ENCODE measurements around the gene ALX3.
"Not testable (repeated sequence)": the region's sequence is repeated elsewhere in the genome, so short reads cannot be mapped to it uniquely, and the experiment has no call there.

The ALX3 gene

GRCh38 chr1:110088739-110089316 is 18.4 kb upstream of the ALX3 start:
- no peak for DNase-seq (ENCODE audit: low read depth)

GRCh38 chr1:110087812-110088738 is 17.6 kb upstream of the ALX3 start:
- DNase-seq (ENCODE audit: low read depth) = peak; percentile 74

GRCh38 chr1:110086961-110087360 is 16.5 kb upstream of the ALX3 start:
- no peak for DNase-seq (ENCODE audit: low read depth)

- DNase-seq (ENCODE audit: low read depth) = no peak
These were observed 15.2 kb upstream of the ALX3 start for GRCh38 chr1:110085671-110086070.

DNA sequence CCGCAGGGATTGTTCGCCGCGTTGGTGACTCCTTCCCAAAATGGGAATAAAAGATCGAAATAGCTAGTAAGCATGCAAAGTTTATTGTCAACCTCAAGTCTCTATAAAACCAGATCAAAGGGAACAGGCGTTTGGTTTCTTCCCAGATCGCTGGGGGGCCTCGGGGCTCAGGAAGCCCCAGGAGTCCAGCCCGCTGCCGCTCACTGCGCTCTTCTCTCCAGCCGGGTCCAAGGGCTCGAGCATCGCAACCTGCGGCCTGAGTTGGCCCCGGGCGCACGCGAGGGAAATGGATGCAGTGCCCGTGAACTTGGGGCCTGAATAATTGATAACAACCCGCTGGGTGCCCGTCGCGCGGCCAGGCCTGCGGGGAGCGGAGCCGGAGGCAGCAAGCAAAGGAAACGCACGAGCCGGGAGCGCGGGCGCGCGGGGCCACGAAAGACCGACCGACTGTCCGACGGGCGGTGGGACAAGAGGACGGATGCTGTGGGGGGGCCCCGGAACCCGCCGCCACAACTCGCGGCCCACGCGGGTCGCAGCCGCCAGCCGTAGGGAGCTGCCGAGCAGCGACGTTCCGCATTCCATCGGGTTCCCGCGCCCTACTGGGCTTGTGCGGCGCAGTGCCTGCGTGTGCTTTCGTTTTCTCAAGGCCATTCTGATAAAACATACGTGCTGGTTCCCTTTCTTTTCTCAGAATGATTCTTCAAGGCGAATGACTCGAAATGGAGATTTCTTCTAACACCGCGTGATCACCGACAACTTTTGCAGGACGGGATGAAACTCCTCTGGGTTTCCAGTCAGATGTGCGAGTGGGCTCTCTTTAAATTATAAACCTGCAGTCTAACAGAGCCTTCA is 14.0 kb upstream of the ALX3 start:
- peak; percentile 45 for DNase-seq (ENCODE audit: low read depth)

DNA sequence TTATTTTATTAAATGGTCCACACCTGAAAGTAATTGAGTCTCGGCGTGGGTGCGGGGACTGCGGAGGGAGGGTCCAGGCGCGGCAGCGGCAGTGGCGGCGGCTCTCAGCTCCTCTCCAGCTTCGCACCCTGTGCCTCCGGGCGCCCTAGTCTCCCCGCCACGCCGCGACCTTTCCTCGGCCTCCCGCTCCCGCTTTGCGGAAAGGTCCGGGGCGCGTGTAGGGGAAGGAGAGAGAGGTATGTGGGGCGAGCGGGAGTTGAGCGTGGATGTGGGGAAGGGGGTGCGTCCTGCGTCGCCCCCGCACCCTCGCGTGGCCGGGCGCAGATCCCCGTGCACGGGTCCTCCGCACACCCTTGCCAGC is 13.4 kb upstream of the ALX3 start:
- no peak for DNase-seq (ENCODE audit: low read depth)

DNA sequence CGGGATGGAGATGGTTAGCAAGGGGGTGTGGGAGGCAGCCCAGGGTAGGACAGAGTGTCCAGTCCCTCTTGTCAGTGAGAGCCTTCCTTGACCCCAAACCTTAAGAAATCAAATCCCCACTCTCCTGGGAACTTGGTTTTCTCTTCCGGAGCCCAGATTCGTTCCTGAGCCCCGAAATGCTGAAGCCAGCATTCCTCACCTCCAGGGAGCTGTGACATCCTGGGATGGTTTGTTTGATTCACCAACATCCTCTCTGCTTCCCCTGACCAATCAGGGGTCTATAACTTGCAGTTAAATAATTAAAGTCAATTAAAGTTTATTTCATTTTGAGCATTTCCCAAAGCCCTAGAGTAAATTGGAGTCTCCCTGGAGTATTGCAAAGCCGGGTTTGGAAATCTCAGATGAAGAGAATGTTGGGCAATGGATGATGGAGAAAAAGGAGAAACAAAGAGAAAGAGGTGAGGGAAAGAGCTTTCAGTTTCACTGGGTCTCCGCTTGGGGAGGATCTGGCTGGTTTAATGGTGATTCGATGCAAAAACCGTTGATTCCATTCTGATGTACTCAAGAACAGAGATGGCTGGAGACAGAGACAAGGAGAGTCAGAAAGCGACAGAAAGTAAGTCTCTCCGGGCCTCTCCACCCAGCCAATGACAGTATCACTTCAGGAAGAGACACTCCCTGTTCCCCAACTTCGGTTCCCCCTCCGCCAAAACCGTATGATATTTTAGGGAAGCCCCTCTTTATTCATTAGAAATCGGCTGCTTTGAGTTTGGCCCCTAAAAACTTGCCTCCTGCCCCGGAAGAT is 12.8 kb upstream of the ALX3 start:
- DNase-seq (ENCODE audit: low read depth) = no peak

DNA sequence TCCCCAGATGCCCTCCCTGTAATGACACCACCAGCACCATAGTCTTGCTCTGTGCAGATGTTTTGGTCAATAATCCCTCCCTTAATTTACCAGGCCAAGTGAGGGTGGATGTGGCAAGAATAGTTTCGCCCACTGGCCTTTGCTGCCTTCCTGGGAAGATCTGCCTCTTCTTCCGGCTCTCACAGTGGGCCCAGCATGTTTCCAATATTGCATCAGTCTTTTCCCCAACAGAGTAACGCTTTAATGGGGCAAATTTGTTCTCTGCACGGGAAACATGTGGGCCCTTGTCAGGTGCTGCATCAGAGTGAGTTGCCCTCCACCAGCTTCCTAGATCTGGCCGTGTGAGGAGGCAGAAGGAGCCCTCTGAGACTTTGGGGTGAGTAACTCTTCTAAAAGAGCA is 12.0 kb upstream of the ALX3 start:
- no peak for DNase-seq (ENCODE audit: low read depth)

DNA sequence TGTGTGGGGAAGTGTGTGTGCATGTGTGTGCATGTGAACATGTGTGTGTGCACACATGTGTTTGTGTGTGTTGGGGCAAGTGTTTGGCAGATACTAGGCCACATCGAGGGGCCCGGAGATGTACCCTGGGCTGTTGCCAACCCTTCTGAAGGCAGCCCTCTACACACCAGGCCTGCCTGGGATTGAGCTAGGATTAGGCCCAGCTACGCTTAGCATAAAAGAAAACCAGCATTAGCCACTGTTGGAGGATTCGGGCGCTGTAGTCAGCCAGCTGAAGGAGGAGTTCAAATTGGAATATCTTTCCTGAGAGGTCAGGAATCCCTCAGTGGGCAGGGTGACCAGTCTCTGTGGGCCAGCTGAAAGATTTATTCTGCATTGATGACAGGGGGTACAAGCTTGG is 10.6 kb upstream of the ALX3 start:
- DNase-seq (ENCODE audit: low read depth) = no peak

GRCh38 chr1:110079995-110080394 is 9.5 kb upstream of the ALX3 start:
- not testable (repeated sequence) for DNase-seq (ENCODE audit: low read depth)

DNA sequence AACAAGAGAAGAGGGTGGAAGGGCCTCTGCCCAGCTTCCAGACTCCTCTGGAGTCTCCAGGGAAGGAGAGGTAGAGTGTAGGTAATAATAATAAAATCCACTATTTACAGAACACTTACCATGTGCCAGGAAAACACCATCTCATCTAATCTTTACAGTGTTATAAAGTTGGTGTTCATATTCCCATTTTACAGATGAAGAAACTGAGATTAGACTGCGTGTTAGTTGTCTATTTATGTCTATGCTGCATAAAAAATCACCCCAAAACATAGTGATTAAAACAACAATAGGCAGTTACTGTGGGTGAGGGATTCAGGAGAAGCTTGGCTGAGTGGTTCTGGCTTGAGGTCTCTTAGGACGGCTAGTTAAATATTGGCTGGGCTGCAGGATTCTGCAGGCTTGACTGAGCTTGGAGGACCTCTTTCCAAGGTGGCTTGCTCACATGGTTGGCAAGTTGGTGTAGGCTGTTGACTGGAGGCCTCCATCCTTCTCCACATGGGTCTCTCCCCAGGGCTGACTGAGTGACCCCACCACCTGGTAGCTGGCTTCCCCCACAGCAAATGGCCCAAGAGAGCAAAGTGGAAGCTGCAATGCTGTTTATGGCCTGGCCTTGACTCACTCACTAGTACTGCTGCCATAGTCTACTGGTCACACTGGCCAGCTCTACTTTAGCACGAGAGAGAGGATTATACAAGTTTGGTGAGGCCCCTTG is 6.5 kb upstream of the ALX3 start:
- DNase-seq (ENCODE audit: low read depth) = no peak

- no peak for DNase-seq (ENCODE audit: low read depth)
These were observed 3.7 kb upstream of the ALX3 start for GRCh38 chr1:110074166-110074565.

- DNase-seq (ENCODE audit: low read depth) = no peak
These were observed 196 bp downstream of the ALX3 start for GRCh38 chr1:110070282-110070669.

DNA sequence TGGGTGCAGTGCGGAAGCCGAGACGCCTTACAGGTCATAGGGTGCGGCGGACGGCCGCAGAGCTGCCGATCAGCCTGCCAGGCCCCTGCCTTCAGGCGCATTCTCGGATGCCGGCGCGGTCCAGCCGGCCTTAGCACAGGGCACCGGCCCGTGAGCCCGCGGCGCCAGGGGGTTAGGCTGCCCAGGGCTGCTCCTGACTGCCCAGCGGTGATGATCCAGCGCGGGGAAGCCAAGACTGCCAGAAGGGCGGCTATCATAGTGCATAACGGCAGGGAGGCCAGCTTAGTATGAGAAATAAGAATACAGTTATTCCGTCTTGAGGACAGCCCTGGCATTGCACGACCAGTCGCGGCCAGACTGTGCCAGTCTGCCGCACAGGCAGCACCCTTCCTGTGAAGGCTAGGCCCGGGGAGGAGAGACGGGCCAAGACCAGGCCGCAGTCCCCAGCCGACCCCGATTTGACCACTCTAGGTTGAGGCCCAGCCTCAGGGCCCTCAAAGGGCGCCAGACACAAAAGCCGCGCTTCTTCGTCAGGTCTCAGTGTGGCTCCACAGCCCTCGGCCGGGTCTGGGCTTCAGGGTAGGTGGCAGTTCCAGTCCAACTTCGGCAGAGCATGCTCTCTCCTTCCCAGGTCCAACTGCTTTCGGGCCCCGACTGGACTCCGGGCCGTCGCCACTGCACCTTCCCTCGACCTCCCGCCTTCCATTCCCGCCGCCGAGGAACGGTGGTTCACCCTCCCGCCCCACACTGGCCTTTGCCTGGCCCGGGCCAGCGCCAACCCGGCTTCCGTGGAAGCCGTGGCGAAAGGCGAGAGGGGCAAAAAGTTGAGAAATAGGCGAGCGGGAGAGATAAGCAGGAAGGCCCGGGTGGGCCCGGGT is 829 bp downstream of the ALX3 start:
- DNase-seq (ENCODE audit: low read depth) = no peak

GRCh38 chr1:110068646-110069403 is 1.6 kb downstream of the ALX3 start:
- no peak for DNase-seq (ENCODE audit: low read depth)

DNA sequence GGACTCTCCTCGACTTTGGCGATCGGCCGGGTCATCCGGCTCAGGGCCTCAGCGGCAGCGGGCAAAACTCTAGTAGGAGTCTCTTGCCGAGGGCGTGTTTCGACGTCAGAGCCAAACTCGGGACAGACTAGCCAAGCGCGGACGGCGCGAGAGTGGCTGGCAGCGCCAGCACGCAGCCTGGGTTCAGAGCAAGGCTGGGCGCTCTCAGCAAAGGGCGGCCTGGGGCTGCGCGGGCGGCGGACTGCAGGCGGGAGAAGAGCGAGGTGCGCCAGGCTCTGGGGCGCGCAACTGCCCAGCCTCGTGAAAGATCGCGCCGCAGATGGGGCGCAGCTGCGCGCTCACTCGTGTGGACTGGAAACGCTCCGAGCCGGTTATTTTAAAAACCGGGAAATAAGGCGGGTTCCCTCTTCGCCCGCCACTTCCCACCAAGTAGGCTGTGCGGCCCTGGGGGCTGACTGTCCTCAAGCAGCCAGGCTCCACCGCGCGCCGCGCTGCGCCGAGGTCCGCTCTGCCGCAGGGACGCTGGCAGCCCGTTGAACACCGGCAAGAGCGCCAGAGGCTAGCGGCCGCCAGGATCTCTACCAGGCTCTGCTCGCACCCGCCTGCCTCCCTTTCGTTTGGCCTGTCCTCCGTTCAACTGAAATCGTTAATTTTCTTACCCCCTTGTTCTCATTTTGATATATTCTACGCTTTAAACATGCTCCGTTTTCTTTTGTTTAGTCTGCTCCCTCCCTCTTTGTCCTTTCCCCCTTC is 2.4 kb downstream of the ALX3 start:
- no peak for DNase-seq (ENCODE audit: low read depth)

- no peak for DNase-seq (ENCODE audit: low read depth)
These were observed 3.0 kb downstream of the ALX3 start for GRCh38 chr1:110067479-110067892.

DNA sequence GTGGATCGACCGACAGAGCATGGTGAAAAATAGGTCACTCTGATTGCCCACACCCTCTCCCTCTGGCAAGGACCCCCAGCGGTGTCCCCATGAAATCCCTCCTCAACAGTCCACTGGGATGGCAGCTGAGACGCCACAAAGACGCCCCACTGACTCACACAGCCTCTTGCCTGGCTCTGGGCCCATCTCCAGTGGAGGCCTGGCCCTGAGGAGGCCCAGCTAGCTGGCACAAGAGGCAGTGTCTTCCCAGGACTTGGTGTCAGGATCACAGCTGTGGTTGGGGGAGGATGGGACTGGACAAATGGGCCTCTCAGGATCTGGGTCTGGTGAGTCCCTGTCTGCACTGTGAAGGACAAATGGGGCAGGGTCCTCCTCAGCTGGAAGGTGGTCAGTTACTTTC is 4.6 kb downstream of the ALX3 start:
- no peak for DNase-seq (ENCODE audit: low read depth)
